ENCODE results near the gene SYMPK. TPM values are rescaled to one million over a fixed set of nuclear protein-coding genes. Genes with fewer than 3 reads are reported as not detected.
"Not testable (repeated sequence)": the region's sequence is repeated elsewhere in the genome, so short reads cannot be mapped to it uniquely, and the experiment has no call there.

SYMPK gene
- polyA plus RNA-seq, 1 of the 3 experiments (the other 2 are of a cell fraction), result 92.7 TPM

- not testable (repeated sequence) for H4K20me1 ChIP-seq (ENCODE audit: insufficient read depth); H3F3A ChIP-seq (replicated peaks; ENCODE audit: insufficient read depth); H3K4me2 ChIP-seq; H3K9me3 ChIP-seq; H3K27ac ChIP-seq (ENCODE audit: low read depth in 2 of 2, low read length in 1 of 2); H3K27me3 ChIP-seq (ENCODE audit: insufficient read depth); H3K4me1 ChIP-seq (ENCODE audit: control insufficient read depth in 1 of 2, insufficient read depth in 2 of 2, low read depth in 1 of 2, low read length in 1 of 2); DNase-seq; H3K36me3 ChIP-seq (replicated peaks in 1 of 2; ENCODE audit: control insufficient read depth in 1 of 2, insufficient read depth in 2 of 2, low read length in 1 of 2); H2AFZ ChIP-seq (ENCODE audit: low read depth); H3K9me2 ChIP-seq; H3K79me2 ChIP-seq (ENCODE audit: insufficient read depth); H3K9ac ChIP-seq; H3K4me3 ChIP-seq (ENCODE audit: low read depth in 2 of 2, low read length in 1 of 2)
- ChIA-PET POLR2A (interaction anchor here (2.7 kb wide), 1 partner anchor 30 kb away, joined by 19 read pairs; the partner anchor contains the start of gene SIX5), CTCF (interaction anchor here (0.6 to 7.3 kb wide), 26 partner anchors 9 to 183 kb away, joined by 3 to 100 read pairs (median 4); partner anchors contain the start of genes DMPK, FOXA3, RSPH6A and SIX5)
- 91% methylated on average over 5 of the region's 5 CpGs for WGBS (ENCODE audit: low lambda C conversion rate)
These were observed 63.4 kb downstream of the SYMPK start for GRCh38 chr19:45799541-45799940.

- Histone ChIP-seq H3K79me2 (ENCODE audit: insufficient read depth) (no peaks in the 10 kb centered on the region), H3F3A (replicated peaks; ENCODE audit: insufficient read depth) (no peaks in the 10 kb centered on the region), H3K27me3 (ENCODE audit: insufficient read depth) (no peaks in the 10 kb centered on the region), H2AFZ (ENCODE audit: low read depth) (0 out of 2 replicates have a peak overlapping the region, but pooled peaks have one; percentile 57), H3K4me3 (ENCODE audit: low read depth in 2 of 2, low read length in 1 of 2) (no peak overlapping the region), H3K9me3 (no peaks in the 10 kb centered on the region), H3K4me1 (ENCODE audit: control insufficient read depth in 1 of 2, insufficient read depth in 2 of 2, low read depth in 1 of 2, low read length in 1 of 2) (peaks cover 2 to 3% of the 10 kb centered on the region in 2 experiments; a peak in 2 of 4 replicates), H3K36me3 (replicated peaks in 1 of 2; ENCODE audit: control insufficient read depth in 1 of 2, insufficient read depth in 2 of 2, low read length in 1 of 2) (no peaks in the 10 kb centered on the region), H3K9ac (no peak overlapping the region), H4K20me1 (ENCODE audit: insufficient read depth) (no peaks in the 10 kb centered on the region), H3K27ac (ENCODE audit: low read depth in 2 of 2, low read length in 1 of 2) (peak overlapping the region in 1 of 2 experiments; percentile 25; a peak in 1 of 4 replicates), H3K9me2 (no peaks in the 10 kb centered on the region), H3K4me2 (peak overlapping the region; percentile 41; the same call in 1 of the 2 replicates)
- TF ChIP-seq RAD21 (IDR thresholded peaks at IDR 0.05; ENCODE audit: low read length) (peak; percentile 71), FOSL2 (IDR thresholded peaks at IDR 0.05; ENCODE audit: borderline replicate concordance, low read depth) (peak; percentile 17; the same call in 1 of the 2 replicates), EP300 (IDR thresholded peaks at IDR 0.05; ENCODE audit: borderline replicate concordance in 1 of 2, low read depth in 1 of 2, low read length in 1 of 2) (no peak), SMC3 (IDR thresholded peaks at IDR 0.05; ENCODE audit: low read depth, low read length) (peak; percentile 78), ELF1 (IDR thresholded peaks at IDR 0.05) (no peak), CTCF (IDR thresholded peaks at IDR 0.05) (peak; percentile 87)
- TF ChIP-seq, protein P1, sequence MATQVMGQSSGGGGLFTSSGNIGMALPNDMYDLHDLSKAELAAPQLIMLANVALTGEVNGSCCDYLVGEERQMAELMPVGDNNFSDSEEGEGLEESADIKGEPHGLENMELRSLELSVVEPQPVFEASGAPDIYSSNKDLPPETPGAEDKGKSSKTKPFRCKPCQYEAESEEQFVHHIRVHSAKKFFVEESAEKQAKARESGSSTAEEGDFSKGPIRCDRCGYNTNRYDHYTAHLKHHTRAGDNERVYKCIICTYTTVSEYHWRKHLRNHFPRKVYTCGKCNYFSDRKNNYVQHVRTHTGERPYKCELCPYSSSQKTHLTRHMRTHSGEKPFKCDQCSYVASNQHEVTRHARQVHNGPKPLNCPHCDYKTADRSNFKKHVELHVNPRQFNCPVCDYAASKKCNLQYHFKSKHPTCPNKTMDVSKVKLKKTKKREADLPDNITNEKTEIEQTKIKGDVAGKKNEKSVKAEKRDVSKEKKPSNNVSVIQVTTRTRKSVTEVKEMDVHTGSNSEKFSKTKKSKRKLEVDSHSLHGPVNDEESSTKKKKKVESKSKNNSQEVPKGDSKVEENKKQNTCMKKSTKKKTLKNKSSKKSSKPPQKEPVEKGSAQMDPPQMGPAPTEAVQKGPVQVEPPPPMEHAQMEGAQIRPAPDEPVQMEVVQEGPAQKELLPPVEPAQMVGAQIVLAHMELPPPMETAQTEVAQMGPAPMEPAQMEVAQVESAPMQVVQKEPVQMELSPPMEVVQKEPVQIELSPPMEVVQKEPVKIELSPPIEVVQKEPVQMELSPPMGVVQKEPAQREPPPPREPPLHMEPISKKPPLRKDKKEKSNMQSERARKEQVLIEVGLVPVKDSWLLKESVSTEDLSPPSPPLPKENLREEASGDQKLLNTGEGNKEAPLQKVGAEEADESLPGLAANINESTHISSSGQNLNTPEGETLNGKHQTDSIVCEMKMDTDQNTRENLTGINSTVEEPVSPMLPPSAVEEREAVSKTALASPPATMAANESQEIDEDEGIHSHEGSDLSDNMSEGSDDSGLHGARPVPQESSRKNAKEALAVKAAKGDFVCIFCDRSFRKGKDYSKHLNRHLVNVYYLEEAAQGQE (IDR thresholded peaks at IDR 0.05; ENCODE audit: low read depth, low read length), result 0 out of 2 replicates have a peak, but pooled peaks have one; percentile 16
- WGBS (ENCODE audit: low lambda C conversion rate), result 10% methylated on average over 10 of the region's 10 CpGs
- CTCF ChIA-PET, result interaction anchor here (0.6 to 7.3 kb wide), 28 partner anchors 8 to 183 kb away, joined by 3 to 100 read pairs (median 4); partner anchors contain the start of genes DMPK, FOXA3, RSPH6A and SIX5
- POLR2A ChIA-PET, result interaction anchor here (2.7 kb wide), 1 partner anchor 29 kb away, joined by 19 read pairs; the partner anchor contains the start of gene SIX5
- peak; percentile 91 for DNase-seq
These were observed 63.9 kb downstream of the SYMPK start for GRCh38 chr19:45798995-45799517.

Data from SK-N-SH (cell line).